ENCODE results near the gene UBE2O.
"Not testable (repeated sequence)": the region's sequence is repeated elsewhere in the genome, so short reads cannot be mapped to it uniquely, and the experiment has no call there.

The UBE2O gene

DNA sequence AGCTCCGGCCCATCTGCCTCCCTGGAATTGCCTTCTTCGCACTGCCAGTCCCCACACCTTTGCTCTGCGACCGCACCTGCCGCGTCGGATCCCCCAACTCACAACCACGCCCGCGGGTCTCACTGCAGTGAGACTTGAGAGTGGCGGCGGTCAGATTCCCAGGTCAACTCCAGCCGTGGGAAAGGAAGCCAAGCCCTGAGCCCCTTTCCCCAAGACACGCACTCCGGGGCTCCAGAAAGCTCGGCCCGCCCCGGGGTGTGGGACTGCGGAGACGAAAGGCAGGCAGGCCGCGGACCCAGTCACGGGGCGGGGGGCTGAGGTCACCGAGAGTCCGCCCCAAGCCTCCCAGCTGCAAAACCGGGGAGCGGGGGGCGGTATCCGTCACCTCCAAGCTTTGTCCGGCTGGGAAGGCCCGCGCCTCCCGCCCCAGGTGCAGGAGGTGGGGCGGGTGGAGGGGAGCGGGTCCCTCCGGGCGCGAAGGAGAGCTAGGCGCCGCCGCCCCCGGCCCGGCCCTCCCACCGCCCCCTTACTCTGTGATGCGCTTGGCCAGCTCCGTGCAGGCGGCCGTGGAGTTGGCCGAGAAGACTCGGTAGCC lies 99.9 kb downstream of the UBE2O start:
- Histone ChIP-seq H3K4me3 (peak overlapping the region; percentile 91), H3K27ac (peak overlapping the region; percentile 75 to 82)
- DNase-seq (ENCODE audit: low spot score), result peak; percentile 75
- no peak for TF ChIP-seq CTCF (IDR thresholded peaks at IDR 0.05)

DNA sequence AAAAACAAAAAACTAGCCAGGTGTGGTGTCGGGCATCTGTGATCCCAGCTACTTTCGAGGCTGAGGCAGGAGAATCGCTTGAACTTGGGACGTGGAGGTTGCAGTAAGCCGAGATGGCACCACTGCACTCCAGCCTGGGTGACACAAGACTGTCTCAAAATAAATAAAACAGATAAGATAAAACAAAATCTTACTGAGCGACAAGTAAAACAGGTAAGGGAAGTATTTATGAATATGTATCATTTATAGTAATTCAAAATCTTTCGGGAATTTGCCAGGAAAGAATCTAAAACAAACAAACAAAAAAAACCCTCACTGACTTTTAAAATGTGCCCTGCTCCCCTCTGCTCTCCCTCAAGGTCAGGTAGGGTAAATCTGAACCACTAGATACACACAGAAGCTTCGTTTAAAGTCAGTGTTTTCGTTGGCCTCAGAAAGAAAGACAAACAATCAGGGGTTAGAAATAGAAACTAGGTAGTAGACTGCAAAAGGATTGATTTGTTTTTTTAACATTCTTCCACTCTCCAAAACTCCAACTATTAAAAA lies 101.4 kb downstream of the UBE2O start:
- TF ChIP-seq CTCF (IDR thresholded peaks at IDR 0.05), result no peak
- Histone ChIP-seq H3K4me3 (no peak overlapping the region), H3K27ac (no peak overlapping the region)
- DNase-seq (ENCODE audit: low spot score), result no peak

DNA sequence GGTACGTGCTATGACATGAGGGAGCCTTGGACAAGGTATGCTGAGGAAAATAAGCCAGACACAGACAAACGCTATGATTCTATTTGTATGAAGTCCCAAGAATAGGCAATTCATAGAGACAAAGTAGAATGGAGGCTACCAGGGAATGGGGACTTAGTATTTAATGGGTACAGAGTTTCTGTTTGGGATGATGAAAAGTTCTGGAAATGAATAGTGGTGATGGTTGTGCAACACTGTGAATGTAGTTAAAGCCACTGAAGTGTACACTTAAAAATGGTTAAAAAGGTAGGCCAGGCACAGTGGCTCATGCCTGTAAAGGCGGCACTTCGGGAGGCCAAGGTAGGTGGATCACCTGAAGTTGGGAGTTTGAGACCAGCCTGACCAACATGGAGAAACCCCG lies 102.5 kb downstream of the UBE2O start:
- Histone ChIP-seq H3K4me3 (no peak overlapping the region), H3K27ac (no peak overlapping the region)
- no peak for TF ChIP-seq CTCF (IDR thresholded peaks at IDR 0.05)
- no peak for DNase-seq (ENCODE audit: low spot score)

- H3K27ac ChIP-seq; DNase-seq (ENCODE audit: low spot score); H3K4me3 ChIP-seq: not testable (repeated sequence)
Observed at GRCh38 chr17:76346936-76347335, 106.0 kb downstream of the UBE2O start.

- no peak for DNase-seq (ENCODE audit: low spot score)
- Histone ChIP-seq H3K27ac (no peak overlapping the region), H3K4me3 (no peak overlapping the region)
- no peak for TF ChIP-seq CTCF (IDR thresholded peaks at IDR 0.05)
Observed at GRCh38 chr17:76345377-76345974, 107.5 kb downstream of the UBE2O start.

DNA sequence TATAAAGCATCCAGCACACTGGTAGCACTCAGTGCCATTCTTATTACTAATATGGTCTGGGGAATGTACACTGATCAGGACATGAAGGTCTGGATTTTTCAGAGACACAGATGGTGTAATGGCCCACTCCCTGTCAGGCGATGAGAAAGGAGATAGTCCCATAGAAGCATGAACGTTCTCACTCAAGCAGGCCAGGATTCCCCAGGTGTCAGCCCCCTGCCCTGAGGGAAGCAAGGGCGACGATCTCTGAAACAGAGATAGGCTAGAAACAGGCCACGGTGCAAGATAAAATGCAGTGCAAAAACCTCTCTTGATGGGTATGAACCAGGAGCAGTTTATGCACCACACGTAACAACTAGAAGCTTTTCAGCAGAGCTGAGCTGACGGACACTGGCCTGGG lies 109.8 kb downstream of the UBE2O start:
- no peak overlapping the region for H3K4me3 ChIP-seq
- no peak for TF ChIP-seq CTCF (IDR thresholded peaks at IDR 0.05)
- no peak overlapping the region for H3K27ac ChIP-seq
- no peak for DNase-seq (ENCODE audit: low spot score)

GRCh38 chr17:76341301-76341700 lies 111.7 kb downstream of the UBE2O start:
- Histone ChIP-seq H3K4me3 (no peak overlapping the region), H3K27ac (no peak overlapping the region)
- no peak for DNase-seq (ENCODE audit: low spot score)
- TF ChIP-seq CTCF (IDR thresholded peaks at IDR 0.05), result no peak
